Measurements from ENCODE around the gene MAJIN.

- TF ChIP-seq, protein P1, sequence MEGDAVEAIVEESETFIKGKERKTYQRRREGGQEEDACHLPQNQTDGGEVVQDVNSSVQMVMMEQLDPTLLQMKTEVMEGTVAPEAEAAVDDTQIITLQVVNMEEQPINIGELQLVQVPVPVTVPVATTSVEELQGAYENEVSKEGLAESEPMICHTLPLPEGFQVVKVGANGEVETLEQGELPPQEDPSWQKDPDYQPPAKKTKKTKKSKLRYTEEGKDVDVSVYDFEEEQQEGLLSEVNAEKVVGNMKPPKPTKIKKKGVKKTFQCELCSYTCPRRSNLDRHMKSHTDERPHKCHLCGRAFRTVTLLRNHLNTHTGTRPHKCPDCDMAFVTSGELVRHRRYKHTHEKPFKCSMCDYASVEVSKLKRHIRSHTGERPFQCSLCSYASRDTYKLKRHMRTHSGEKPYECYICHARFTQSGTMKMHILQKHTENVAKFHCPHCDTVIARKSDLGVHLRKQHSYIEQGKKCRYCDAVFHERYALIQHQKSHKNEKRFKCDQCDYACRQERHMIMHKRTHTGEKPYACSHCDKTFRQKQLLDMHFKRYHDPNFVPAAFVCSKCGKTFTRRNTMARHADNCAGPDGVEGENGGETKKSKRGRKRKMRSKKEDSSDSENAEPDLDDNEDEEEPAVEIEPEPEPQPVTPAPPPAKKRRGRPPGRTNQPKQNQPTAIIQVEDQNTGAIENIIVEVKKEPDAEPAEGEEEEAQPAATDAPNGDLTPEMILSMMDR (IDR thresholded peaks at IDR 0.05): no peak
- no peak for TF ChIP-seq ZFX (IDR thresholded peaks at IDR 0.05; ENCODE audit: borderline replicate concordance)
These were observed 57.8 kb downstream of the MAJIN start for GRCh38 chr11:64914123-64914522.
